Measurements from ENCODE around the gene NCCRP1. TPM values are rescaled to one million over a fixed set of nuclear protein-coding genes. Genes with fewer than 3 reads are reported as not detected.

Gene NCCRP1
- polyA plus RNA-seq, 2 donors: 296 to 510 TPM

DNA sequence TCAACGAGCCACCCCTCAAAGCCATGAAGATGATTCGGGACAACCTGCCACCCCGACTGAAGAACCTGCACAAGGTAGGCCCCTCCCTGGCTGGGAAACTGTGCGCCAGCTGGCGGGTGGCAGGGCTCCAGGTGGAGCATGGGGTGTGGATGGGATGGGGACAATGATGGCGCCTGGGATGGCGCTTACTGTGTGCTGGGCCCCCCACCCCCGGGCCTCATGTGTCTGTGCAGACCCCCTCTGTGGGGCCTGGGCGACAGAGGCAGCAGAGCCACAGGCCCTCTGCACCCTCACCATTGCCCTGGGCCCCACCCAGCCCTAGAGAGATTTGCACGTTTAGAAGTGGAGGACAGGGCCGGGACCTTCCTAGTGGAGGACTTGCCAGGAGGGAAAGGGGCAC, 19.0 kb upstream of the NCCRP1 start:
- Histone ChIP-seq H3K36me3 (ENCODE audit: control insufficient read depth in 2 of 2, insufficient read depth in 2 of 2, low read length in 1 of 2) (peaks cover 22 to 64% of the 10 kb centered on the region in 2 donors), H3K4me3 (ENCODE audit: low read depth in 1 of 2, low read length in 2 of 2) (no peak overlapping the region), H3K27ac (ENCODE audit: low read depth in 2 of 2, low read length in 1 of 2) (no peak overlapping the region), H3K27me3 (ENCODE audit: control insufficient read depth in 1 of 2, insufficient read depth in 2 of 2, low read length in 2 of 2) (no peaks in the 10 kb centered on the region), H3K9me3 (ENCODE audit: control insufficient read depth in 2 of 2, insufficient read depth in 1 of 2, low read depth in 1 of 2, low read length in 1 of 2) (no peaks in the 10 kb centered on the region), H3K4me1 (ENCODE audit: control insufficient read depth in 2 of 2, insufficient read depth in 2 of 2, low read length in 1 of 2) (no peaks in the 10 kb centered on the region)
- 89 to 90% methylated on average over 11 of the region's 11 CpGs for WGBS, 2 donors

DNA sequence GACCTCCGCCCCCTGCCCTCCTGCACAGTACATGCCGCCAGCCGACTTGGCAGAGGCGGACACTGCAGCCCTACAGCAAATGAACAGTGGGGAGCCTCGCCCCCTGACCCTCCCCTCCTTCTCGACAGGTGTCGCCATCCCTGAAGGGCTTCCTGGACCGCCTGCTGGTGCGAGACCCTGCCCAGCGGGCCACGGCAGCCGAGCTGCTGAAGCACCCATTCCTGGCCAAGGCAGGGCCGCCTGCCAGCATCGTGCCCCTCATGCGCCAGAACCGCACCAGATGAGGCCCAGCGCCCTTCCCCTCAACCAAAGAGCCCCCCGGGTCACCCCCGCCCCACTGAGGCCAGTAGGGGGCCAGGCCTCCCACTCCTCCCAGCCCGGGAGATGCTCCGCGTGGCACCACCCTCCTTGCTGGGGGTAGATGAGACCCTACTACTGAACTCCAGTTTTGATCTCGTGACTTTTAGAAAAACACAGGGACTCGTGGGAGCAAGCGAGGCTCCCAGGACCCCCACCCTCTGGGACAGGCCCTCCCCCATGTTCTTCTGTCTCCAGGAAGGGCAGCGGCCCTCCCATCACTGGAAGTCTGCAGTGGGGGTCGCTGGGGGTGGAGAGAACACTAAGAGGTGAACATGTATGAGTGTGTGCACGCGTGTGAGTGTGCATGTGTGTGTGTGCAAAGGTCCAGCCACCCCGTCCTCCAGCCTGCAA, 18.3 kb upstream of the NCCRP1 start:
- Histone ChIP-seq H3K27me3 (ENCODE audit: control insufficient read depth in 1 of 2, insufficient read depth in 2 of 2, low read length in 2 of 2) (no peaks in the 10 kb centered on the region), H3K4me3 (ENCODE audit: low read depth in 1 of 2, low read length in 2 of 2) (no peak overlapping the region), H3K36me3 (ENCODE audit: control insufficient read depth in 2 of 2, insufficient read depth in 2 of 2, low read length in 1 of 2) (peaks cover 22 to 58% of the 10 kb centered on the region in 2 donors), H3K9me3 (ENCODE audit: control insufficient read depth in 2 of 2, insufficient read depth in 1 of 2, low read depth in 1 of 2, low read length in 1 of 2) (no peaks in the 10 kb centered on the region), H3K4me1 (ENCODE audit: control insufficient read depth in 2 of 2, insufficient read depth in 2 of 2, low read length in 1 of 2) (no peaks in the 10 kb centered on the region), H3K27ac (ENCODE audit: low read depth in 2 of 2, low read length in 1 of 2) (no peak overlapping the region)
- 92 to 93% methylated on average over 28 to 30 of the region's 30 CpGs for WGBS, 2 donors

DNA sequence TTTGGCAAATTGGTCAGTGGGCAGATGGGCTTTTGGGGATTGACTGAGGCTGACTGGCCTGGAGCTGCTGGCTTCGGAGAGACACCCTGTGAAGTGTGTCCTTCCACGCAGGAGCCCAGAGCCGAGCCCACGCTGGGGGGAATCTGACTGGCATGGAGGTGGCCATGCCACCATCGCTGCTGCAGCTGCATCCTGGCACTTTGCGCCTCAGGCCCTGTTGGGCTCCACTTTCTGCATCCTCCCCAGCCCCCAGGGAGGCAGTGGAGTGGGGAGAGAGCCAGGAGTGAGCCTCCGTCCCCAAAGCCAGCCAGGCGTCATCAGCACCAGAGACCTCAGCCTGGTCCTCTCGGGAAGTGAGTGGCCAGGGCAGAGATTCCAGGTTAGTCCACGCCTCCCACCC, 17.0 kb upstream of the NCCRP1 start:
- no peaks in the 10 kb centered on the region for H3K27me3 ChIP-seq (ENCODE audit: control insufficient read depth in 1 of 2, insufficient read depth in 2 of 2, low read length in 2 of 2)
- H3K4me1 ChIP-seq (ENCODE audit: control insufficient read depth in 2 of 2, insufficient read depth in 2 of 2, low read length in 1 of 2): no peaks in the 10 kb centered on the region
- H3K27ac ChIP-seq (ENCODE audit: low read depth in 2 of 2, low read length in 1 of 2): peak overlapping the region in 1 of 2 donors; percentile 51
- peaks cover 22 to 48% of the 10 kb centered on the region in 2 donors for H3K36me3 ChIP-seq (ENCODE audit: control insufficient read depth in 2 of 2, insufficient read depth in 2 of 2, low read length in 1 of 2)
- 90 to 94% methylated on average over 10 of the region's 10 CpGs for WGBS, 2 donors
- H3K4me3 ChIP-seq (ENCODE audit: low read depth in 1 of 2, low read length in 2 of 2): no peak overlapping the region
- no peaks in the 10 kb centered on the region for H3K9me3 ChIP-seq (ENCODE audit: control insufficient read depth in 2 of 2, insufficient read depth in 1 of 2, low read depth in 1 of 2, low read length in 1 of 2)

DNA sequence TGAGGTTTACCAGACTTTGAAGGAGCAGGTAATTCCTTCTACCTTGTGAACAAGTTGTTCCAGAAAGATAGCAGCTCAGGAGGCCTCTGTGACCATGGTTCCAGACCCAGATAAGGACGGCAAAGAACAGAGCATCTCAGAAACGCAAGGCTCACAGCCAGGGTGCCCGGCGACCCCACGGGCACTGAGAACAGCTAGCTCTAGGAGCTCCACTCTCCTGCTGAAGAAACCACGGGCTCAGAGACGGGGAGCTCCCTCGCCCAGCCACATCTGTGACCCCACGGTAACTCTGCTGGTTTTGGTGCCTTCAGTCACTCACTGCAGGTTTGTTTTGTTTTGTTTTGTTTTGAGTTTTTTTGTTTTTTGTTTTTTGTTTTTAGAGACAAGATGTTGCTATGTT, 16.0 kb upstream of the NCCRP1 start:
- Histone ChIP-seq H3K36me3 (ENCODE audit: control insufficient read depth in 2 of 2, insufficient read depth in 2 of 2, low read length in 1 of 2) (peaks cover 18 to 38% of the 10 kb centered on the region in 2 donors), H3K4me3 (ENCODE audit: low read depth in 1 of 2, low read length in 2 of 2) (no peak overlapping the region), H3K27me3 (ENCODE audit: control insufficient read depth in 1 of 2, insufficient read depth in 2 of 2, low read length in 2 of 2) (no peaks in the 10 kb centered on the region), H3K4me1 (ENCODE audit: control insufficient read depth in 2 of 2, insufficient read depth in 2 of 2, low read length in 1 of 2) (no peaks in the 10 kb centered on the region), H3K9me3 (ENCODE audit: control insufficient read depth in 2 of 2, insufficient read depth in 1 of 2, low read depth in 1 of 2, low read length in 1 of 2) (no peaks in the 10 kb centered on the region), H3K27ac (ENCODE audit: low read depth in 2 of 2, low read length in 1 of 2) (peak overlapping the region in 1 of 2 donors; percentile 18)
- 83 to 85% methylated on average over 9 of the region's 9 CpGs for WGBS, 2 donors

DNA sequence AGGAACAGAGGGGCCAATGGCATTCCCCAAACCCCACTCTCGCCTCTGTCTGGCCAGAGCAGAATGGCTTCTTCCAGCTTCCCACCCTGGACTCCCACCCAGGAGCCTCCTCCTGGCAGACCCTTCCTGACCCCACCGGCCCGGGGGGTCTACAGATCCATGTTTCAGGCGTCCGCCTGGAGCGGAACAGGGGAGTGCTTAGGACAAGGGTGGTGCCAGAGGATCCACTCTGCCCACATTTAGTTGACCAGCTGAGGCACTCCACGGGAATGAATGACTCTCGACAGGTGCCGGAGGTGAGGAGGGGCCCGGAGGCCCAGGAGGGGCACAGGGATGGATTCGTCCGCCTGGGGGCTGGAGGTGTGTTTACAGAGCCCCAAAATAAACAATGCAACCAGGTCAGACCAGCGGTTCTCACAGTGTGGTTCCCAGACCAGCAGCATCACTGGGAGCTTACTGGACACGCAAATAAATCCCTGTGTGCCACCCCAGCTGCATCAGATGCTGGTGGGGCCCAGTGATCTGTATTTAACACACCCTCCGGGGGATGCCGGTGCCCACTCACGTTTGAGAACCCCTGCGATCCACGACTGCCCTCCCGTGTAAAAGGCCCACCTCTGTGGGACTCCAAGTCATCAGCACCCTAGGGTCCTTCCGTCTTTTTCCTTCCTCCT, 15.1 kb upstream of the NCCRP1 start:
- 76 to 82% methylated on average over 21 of the region's 21 CpGs for WGBS, 2 donors
- Histone ChIP-seq H3K9me3 (ENCODE audit: control insufficient read depth in 2 of 2, insufficient read depth in 1 of 2, low read depth in 1 of 2, low read length in 1 of 2) (no peaks in the 10 kb centered on the region), H3K4me1 (ENCODE audit: control insufficient read depth in 2 of 2, insufficient read depth in 2 of 2, low read length in 1 of 2) (no peaks in the 10 kb centered on the region), H3K36me3 (ENCODE audit: control insufficient read depth in 2 of 2, insufficient read depth in 2 of 2, low read length in 1 of 2) (peaks cover 12 to 29% of the 10 kb centered on the region in 2 donors), H3K27me3 (ENCODE audit: control insufficient read depth in 1 of 2, insufficient read depth in 2 of 2, low read length in 2 of 2) (no peaks in the 10 kb centered on the region), H3K4me3 (ENCODE audit: low read depth in 1 of 2, low read length in 2 of 2) (no peak overlapping the region), H3K27ac (ENCODE audit: low read depth in 2 of 2, low read length in 1 of 2) (no peak overlapping the region)

DNA sequence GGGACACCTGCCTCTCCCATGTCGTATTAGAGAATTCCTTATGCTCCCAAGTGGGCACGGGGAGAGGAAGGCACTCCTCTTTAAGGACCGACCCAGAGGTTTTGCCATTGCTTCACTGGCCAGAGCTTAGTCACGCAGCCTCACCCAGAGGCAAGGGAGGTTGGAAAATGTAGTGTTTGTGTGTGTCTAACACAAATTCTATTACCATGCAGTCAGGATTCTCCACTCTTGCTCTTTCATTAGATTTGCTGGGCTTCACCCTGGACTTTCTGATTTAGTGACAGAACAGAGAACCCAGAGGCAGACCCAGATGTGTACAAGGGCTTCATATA, 14.6 kb upstream of the NCCRP1 start:
- H3K27ac ChIP-seq (ENCODE audit: low read depth in 2 of 2, low read length in 1 of 2): no peak overlapping the region
- 73 to 78% methylated on average over 4 of the region's 4 CpGs for WGBS, 2 donors
- H3K9me3 ChIP-seq (ENCODE audit: control insufficient read depth in 2 of 2, insufficient read depth in 1 of 2, low read depth in 1 of 2, low read length in 1 of 2): no peaks in the 10 kb centered on the region
- no peaks in the 10 kb centered on the region for H3K4me1 ChIP-seq (ENCODE audit: control insufficient read depth in 2 of 2, insufficient read depth in 2 of 2, low read length in 1 of 2)
- peaks cover 11 to 26% of the 10 kb centered on the region in 2 donors for H3K36me3 ChIP-seq (ENCODE audit: control insufficient read depth in 2 of 2, insufficient read depth in 2 of 2, low read length in 1 of 2)
- H3K27me3 ChIP-seq (ENCODE audit: control insufficient read depth in 1 of 2, insufficient read depth in 2 of 2, low read length in 2 of 2): no peaks in the 10 kb centered on the region
- H3K4me3 ChIP-seq (ENCODE audit: low read depth in 1 of 2, low read length in 2 of 2): no peak overlapping the region

DNA sequence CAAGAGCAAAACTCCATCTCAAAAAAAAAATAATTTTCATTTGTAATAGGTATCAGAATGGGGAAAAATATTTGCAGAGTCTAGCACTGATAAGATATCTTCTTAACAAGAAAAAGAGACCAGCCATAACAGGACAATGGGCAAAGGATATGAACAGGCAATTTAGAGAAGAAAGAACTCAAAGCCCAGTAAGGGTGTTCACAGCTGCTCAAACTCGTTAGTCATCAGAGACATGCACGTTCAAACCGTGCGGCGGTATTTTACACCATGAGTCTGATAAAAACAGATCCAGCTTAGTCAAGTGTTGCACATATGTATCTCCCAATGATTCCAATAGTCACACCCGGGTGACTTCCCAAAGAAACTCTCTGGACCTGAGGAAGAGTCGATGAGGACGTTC, 13.7 kb upstream of the NCCRP1 start:
- Histone ChIP-seq H3K36me3 (ENCODE audit: control insufficient read depth in 2 of 2, insufficient read depth in 2 of 2, low read length in 1 of 2) (peaks cover 6 to 18% of the 10 kb centered on the region in 2 donors), H3K9me3 (ENCODE audit: control insufficient read depth in 2 of 2, insufficient read depth in 1 of 2, low read depth in 1 of 2, low read length in 1 of 2) (no peaks in the 10 kb centered on the region), H3K27me3 (ENCODE audit: control insufficient read depth in 1 of 2, insufficient read depth in 2 of 2, low read length in 2 of 2) (no peaks in the 10 kb centered on the region), H3K4me1 (ENCODE audit: control insufficient read depth in 2 of 2, insufficient read depth in 2 of 2, low read length in 1 of 2) (no peaks in the 10 kb centered on the region), H3K27ac (ENCODE audit: low read depth in 2 of 2, low read length in 1 of 2) (no peak overlapping the region), H3K4me3 (ENCODE audit: low read depth in 1 of 2, low read length in 2 of 2) (no peak overlapping the region)
- WGBS, 2 donors: 74 to 81% methylated on average over 8 of the region's 8 CpGs

DNA sequence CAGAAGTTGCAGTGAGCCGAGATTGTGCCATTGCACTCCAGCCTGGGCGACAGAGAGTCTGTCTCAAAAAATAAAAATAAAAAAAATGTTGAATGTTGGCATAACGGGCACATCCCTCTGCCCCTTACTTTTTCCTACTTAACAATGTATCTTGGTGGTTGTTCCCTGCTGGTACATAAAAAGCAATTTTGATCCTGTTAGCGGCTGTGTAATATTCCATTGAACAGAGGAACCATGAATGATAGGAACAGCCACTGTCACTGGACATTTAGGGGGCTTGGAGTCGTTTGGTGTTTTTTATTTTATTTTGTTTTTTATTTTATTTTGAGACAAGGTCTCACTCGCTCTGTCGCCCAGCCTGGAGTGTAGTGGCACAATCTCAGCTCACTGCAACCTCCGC, 10.4 kb upstream of the NCCRP1 start:
- no peak overlapping the region for H3K4me3 ChIP-seq (ENCODE audit: low read depth in 1 of 2, low read length in 2 of 2)
- H3K27ac ChIP-seq (ENCODE audit: low read depth in 2 of 2, low read length in 1 of 2): no peak overlapping the region
- WGBS, 2 donors: 88 to 94% methylated on average over 8 of the region's 8 CpGs
- H3K4me1 ChIP-seq (ENCODE audit: control insufficient read depth in 2 of 2, insufficient read depth in 2 of 2, low read length in 1 of 2): no peaks in the 10 kb centered on the region
- H3K9me3 ChIP-seq (ENCODE audit: control insufficient read depth in 2 of 2, insufficient read depth in 1 of 2, low read depth in 1 of 2, low read length in 1 of 2): no peaks in the 10 kb centered on the region
- no peaks in the 10 kb centered on the region for H3K36me3 ChIP-seq (ENCODE audit: control insufficient read depth in 2 of 2, insufficient read depth in 2 of 2, low read length in 1 of 2)
- H3K27me3 ChIP-seq (ENCODE audit: control insufficient read depth in 1 of 2, insufficient read depth in 2 of 2, low read length in 2 of 2): no peaks in the 10 kb centered on the region

DNA sequence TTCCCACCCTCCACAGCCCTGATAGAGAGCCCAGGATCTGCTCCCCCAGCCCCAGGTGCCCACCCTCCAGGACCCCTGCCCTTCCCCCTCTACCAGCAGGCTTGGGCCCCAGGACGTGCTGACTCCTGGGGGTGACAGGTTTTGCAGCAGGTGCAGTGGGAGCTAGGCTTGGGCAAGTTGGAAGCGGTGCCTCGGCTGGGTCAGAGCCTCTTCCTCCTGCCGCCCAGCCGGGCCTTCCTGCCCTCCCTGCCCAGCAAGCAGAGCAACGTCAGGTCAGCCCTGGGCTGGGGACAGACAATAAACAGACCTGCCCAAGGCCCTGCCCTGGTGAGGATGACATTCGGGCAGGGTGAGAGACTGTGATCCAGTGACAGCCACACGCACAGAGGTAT, 9.2 kb upstream of the NCCRP1 start:
- Histone ChIP-seq H3K27me3 (ENCODE audit: control insufficient read depth in 1 of 2, insufficient read depth in 2 of 2, low read length in 2 of 2) (no peaks in the 10 kb centered on the region), H3K27ac (ENCODE audit: low read depth in 2 of 2, low read length in 1 of 2) (peak overlapping the region; percentile 69 to 88), H3K4me3 (ENCODE audit: low read depth in 1 of 2, low read length in 2 of 2) (no peak overlapping the region), H3K4me1 (ENCODE audit: control insufficient read depth in 2 of 2, insufficient read depth in 2 of 2, low read length in 1 of 2) (no peaks in the 10 kb centered on the region), H3K36me3 (ENCODE audit: control insufficient read depth in 2 of 2, insufficient read depth in 2 of 2, low read length in 1 of 2) (no peaks in the 10 kb centered on the region), H3K9me3 (ENCODE audit: control insufficient read depth in 2 of 2, insufficient read depth in 1 of 2, low read depth in 1 of 2, low read length in 1 of 2) (no peaks in the 10 kb centered on the region)
- 27 to 40% methylated on average over 8 of the region's 8 CpGs for WGBS, 2 donors

DNA sequence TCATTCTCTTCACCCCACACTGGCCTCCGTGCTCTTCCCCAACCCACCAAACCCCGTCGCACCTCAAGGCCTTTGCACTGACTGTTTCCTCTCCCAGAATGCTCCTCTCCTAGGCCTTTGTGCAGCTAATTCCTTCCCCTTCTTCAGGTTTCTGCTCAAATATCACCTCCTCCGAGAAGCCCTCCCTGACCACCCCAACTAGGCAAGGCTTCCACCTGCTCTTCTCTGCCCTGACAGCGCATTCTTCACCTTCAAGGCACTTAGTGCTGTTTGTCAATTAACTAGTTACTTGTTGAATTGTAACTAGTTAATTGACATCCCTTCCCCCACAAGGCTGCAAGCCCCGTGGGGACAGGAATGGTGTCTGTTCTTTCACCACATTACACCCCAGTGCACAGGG, 7.8 kb upstream of the NCCRP1 start:
- H3K27me3 ChIP-seq (ENCODE audit: control insufficient read depth in 1 of 2, insufficient read depth in 2 of 2, low read length in 2 of 2): no peaks in the 10 kb centered on the region
- 66 to 67% methylated on average over 6 of the region's 6 CpGs for WGBS, 2 donors
- H3K36me3 ChIP-seq (ENCODE audit: control insufficient read depth in 2 of 2, insufficient read depth in 2 of 2, low read length in 1 of 2): no peaks in the 10 kb centered on the region
- no peaks in the 10 kb centered on the region for H3K9me3 ChIP-seq (ENCODE audit: control insufficient read depth in 2 of 2, insufficient read depth in 1 of 2, low read depth in 1 of 2, low read length in 1 of 2)
- H3K4me1 ChIP-seq (ENCODE audit: control insufficient read depth in 2 of 2, insufficient read depth in 2 of 2, low read length in 1 of 2): peaks cover 0 to 5% of the 10 kb centered on the region in 2 donors
- no peak overlapping the region for H3K27ac ChIP-seq (ENCODE audit: low read depth in 2 of 2, low read length in 1 of 2)
- H3K4me3 ChIP-seq (ENCODE audit: low read depth in 1 of 2, low read length in 2 of 2): no peak overlapping the region

Measured in esophagus (tissue), 2 donors.